UCSD-AML1 (cell line): Measurements from ENCODE around the gene SERPINH1.

Experiments
- DNase-seq: peaks from one replicate; lab custom pipeline; 2025; ENCODE audit not compliant: unreplicated experiment; lab: John Stamatoyannopoulos, UW

Gene SERPINH1

GRCh38 chr11:75594211-75594610, 32.2 kb downstream of the SERPINH1 start:
- no peak for DNase-seq

DNA sequence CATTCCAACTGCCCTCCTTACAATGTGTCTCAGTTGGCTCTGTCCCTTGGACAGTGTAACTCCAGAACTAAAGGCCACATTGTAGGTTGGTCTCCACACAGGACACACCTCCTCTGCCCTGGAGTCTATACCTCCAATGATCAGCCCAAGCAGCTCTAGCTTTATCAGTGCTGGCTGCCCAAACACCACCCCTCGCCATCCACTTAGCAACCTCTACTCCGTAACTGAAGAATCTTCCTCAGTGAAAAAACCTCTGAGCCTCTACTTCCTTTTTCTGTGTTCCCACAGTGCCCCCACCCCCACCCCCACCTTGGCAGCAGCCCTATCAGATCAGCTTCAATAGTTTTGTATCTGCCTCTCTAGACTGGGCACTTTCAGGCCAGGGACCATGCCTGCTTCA, 33.4 kb downstream of the SERPINH1 start:
- no peak for DNase-seq

DNA sequence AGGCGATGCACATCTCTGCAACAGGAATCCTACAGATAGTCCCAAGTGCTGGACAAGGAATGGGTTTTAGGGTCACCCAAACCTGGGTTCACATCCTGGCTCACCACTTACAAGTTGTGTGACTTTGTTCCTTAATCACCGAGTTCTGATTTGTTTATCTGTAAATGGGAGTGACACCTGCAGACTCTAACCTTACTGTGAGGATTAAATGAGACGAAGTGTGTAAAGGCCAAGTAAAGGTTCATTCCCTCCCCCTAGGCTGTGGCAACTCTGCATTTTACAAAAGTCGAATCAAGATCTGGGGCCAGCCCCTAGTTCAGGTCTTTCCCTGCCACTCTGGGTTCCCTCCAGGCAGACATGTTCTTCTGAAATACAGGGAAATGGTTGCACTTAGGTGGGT, 34.9 kb downstream of the SERPINH1 start:
- DNase-seq: no peak

- DNase-seq: peak; percentile 24
Observed at GRCh38 chr11:75597636-75598035, 35.6 kb downstream of the SERPINH1 start.

- DNase-seq: no peak
Observed at GRCh38 chr11:75598264-75598663, 36.2 kb downstream of the SERPINH1 start.

GRCh38 chr11:75598900-75599299, 36.8 kb downstream of the SERPINH1 start:
- DNase-seq: no peak

DNA sequence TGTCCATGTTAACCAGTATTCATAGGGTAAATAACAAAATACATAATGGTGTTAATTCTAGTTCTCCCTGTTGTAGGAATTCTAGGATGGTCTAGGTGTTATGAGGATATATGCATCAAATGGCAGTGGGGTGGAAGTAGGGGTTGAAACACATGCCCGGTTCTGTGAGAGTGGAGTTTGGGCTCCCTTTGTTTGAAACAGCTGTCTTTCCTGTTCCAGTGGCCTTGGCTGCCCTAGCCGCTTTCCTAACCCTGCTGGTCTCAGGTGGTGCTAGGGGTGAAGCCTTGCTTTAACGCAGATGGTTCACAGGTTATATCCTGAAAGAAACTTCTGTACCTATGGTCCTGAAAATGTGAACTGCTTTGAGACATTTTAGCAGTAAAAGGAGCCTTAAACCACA, 38.3 kb downstream of the SERPINH1 start:
- DNase-seq: no peak

- DNase-seq: no peak
Observed at GRCh38 chr11:75601494-75601893, 39.4 kb downstream of the SERPINH1 start.

DNA sequence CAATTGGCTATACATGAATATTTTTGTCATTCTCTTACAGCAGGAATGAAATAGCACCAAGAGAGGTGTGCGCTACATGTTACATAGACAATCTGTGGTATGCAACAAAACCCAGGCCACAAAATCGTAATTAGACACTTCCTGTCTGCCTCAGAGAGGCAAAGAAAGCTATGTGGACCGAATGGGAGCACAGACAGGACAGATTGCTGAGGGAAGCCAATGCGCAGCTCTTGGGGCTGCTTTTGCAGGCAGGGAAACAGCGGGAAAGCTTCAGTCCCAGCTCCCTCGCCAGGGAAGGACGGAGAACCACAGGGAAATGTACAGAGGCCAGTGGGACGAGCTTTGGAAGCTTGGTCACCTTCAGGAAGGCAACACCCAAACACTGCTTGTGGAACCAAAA, 40.9 kb downstream of the SERPINH1 start:
- no peak for DNase-seq

DNA sequence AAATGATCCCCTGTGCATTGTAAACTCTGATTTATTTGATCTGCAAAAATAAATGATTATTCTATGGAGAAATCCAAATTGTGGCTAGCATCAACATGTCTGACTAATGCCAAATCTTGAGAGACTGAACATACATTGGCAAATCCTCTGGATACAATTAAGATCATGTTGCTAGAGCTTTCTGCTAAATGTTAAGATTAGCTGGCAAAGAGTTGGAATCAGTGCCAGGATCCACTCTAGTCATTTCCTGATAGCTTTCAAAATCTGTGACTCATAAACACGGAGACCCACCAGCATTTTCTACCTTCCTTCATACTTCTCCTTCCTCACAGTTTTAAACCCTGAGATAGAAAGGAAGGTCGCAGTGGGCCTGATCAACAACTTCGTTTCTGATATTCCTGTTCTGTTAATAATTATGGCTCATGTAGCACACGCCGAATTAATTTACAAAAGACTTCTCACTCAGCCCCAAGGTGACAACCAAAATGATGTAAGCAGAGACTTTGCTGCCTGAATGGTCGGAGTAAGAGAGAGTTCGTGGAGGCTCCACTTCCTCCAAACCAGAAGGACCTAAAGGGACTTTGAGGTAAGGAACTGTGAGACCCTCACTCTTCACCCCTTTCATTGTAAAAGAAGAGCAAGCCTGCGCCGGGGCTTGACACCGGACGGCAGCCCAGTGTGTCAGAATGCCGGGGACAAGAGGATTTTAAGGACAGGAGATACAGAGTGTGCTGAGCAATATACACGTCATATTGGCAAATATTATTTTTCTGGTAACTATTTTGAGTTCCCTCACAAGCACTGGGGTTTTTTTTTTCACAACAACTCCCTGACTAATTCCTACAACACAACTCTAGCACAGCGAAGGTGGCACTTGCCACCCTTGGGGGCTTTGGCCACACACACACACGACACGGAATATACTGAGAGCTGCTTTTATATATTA, 42.0 kb downstream of the SERPINH1 start:
- no peak for DNase-seq

DNA sequence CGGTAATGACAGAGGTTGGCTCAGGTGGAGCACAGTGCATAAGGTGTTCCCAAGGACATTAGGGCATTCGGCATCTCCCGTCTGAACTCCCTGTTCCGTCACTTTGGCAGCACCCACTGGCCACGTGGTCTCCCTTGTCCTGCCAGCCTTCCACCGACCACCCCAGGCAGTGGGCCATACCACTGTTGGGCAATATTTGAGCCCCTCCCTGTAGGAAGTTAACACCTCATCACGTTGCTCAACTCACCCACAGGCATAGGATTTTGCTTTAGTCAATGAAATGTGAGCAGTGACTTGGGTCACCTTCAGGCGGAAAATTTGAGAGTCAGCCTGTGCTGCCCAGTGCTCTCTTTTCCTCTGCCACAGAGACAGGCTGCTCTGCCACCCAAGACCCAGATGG, 44.0 kb downstream of the SERPINH1 start:
- DNase-seq: no peak

DNA sequence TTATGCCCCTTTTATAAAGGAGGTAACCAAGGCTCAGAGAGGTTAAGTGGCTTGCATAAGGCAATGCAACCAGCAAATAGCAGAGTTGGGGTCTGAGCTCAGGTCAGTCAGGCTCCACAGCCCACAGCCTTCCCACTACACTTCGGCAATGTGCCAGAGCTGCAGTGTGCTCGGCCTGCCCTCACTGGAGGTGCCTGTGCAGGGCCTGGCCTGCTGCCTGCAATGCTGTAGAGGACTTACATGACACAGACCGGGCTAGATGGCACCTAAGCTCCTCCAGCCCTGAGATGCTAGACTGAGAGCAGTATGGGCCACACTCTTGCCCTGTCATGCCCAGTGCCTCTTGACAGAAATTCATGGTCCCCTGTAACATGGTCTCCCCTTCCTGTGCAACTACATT, 49.8 kb downstream of the SERPINH1 start:
- no peak for DNase-seq

DNA sequence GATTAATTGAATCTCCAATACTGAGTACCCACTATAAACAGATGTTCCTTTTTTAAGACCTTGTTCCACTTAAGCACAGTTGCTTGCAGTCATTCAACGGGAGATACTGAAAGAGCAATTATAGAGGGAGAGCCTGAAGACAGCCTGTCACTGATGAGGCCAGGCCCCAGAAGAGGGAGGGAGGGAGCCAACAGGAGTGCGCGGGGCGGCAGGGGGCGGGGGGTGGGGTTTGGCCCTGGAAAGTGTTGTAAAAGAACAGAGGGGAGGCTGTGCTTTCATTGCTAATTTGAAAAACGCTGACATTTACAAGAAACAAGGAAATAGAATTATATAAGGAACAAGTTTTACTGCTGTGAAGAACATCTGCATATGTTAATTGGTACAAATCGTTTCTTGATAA, 53.7 kb downstream of the SERPINH1 start:
- DNase-seq: no peak

DNA sequence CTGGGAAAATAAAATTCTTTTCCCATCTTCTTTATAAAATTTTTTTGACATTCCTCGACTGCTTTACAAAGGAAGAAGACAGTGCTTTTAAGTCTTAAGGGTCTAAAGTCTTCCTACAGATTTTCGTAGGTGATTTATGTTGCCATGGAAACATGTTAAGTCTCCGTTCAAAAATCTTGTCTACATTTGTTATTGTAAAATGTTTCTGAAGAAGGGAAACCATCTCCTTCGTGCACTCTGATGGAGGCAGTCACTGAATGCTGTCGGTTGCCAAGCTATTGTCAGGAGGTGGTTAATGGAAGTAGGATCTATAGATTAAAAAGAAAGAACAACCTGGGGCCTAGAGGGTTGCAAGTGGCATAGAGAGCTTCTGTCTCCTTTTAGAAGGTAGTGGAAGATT, 54.2 kb downstream of the SERPINH1 start:
- no peak for DNase-seq
